GOT3 (cell line): Measurements from ENCODE around the gene HIPK4.

Experiments
- DNase-seq: peaks from one replicate; lab custom pipeline; 2025; ENCODE audit warnings: mixed read lengths; lab: John Stamatoyannopoulos, UW

Gene HIPK4

DNA sequence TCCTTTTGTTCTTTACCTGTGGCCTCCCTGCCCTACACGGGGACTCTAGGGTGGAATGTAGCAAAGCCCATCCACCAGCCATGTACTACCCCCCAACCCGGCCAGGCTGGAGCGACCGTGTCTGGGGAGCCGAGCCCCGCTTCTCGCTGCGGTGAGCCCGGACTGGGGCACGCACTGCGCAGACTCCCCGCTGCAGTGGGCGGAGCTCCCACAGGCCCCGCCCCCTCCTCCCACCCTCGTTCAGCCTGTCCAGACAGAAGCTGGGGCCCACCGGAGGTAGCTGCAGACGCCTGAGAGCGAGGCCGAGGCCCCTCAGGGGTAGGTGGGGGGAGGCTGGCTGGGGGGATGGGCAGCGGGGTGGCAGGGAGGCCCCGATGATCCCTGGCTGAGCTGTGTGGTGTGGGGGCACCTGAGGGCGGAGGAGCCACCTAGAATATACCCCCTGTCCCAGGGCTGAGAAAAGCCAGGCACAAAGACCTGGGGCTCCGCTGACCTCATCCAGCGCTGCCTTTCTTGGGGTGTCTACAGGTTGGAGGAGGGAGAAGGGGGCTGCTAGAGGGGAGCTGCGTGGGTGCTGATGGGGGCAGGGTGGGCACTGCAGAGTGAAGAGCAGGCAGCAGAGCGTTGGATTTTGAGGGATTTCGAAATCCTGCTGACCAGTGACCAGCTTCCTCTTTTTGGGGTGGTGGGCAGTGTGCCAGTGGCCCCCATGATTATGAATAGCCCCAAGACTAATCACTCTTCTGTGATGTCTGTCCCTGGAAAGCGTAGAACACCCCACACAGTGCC is 24.2 kb downstream of the HIPK4 start:
- DNase-seq: no peak

GRCh38 chr19:40365010-40365409 is 25.0 kb downstream of the HIPK4 start:
- DNase-seq: no peak

DNA sequence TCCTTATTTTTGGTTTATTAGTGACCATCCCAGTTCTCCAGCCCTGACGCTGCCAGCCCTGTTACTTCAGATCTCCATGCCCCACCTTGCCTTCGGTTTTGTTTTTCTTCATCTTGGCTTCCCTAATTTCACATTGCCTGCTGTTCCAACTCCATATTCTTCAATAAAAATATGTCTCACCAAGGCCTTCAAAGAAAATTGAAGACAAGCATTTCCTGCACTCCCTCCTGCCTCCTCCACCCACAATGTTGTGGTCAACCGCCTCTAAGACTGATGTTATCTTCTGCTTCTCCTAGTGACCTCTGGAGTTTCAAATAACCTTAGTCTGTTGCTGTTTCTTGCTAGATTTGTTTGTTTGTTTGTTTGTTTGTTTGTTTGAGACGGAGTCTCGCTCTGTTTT is 26.9 kb downstream of the HIPK4 start:
- DNase-seq: no peak

GRCh38 chr19:40362160-40362559 is 27.8 kb downstream of the HIPK4 start:
- DNase-seq: no peak

DNA sequence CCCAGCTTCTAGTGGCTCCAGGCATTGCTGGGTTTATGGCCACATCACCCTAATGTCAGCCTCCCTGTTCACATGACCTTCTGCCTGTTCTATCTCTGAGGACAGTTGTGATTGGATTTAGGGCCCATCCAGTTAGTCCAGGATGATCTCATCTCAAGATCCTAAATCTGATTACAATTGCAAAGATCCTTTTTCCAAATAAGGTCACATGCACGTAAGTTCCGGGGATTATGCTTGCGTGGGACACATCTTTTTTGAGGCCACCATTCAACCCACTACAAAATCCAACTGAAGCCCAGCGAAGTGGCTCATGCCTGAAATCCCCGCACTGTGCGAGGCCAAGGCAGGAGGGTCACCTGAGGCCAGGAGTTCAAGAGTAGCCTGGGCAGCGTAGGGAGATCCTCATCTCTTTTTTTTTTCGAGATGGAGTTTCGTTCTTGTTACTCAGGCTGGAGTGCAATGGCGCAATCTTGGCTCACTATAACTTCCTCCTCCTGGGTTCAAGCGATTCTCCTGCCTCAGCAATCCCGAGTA is 29.2 kb downstream of the HIPK4 start:
- DNase-seq: no peak

- DNase-seq: no peak
These were observed 29.8 kb downstream of the HIPK4 start for GRCh38 chr19:40360020-40360707.

DNA sequence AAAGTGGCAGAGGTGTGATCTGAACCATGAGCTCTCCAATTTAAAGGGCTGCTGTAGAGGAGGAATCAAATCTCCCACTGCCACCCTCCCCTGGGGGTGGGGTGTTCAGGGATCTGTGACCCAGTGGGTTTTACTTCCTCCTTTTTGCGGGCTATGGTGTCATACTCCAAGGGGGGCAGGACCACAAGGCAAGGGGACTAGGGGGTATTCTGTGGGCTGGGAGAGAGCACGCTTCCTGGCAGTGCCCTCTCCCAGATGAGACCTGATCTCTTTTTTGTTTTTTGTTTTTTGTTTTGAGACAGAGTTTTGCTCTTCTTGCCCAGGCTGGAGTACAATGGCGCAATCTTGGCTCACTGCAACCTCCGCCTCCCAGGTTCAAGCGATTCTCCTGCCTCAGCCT is 31.2 kb downstream of the HIPK4 start:
- DNase-seq: no peak

DNA sequence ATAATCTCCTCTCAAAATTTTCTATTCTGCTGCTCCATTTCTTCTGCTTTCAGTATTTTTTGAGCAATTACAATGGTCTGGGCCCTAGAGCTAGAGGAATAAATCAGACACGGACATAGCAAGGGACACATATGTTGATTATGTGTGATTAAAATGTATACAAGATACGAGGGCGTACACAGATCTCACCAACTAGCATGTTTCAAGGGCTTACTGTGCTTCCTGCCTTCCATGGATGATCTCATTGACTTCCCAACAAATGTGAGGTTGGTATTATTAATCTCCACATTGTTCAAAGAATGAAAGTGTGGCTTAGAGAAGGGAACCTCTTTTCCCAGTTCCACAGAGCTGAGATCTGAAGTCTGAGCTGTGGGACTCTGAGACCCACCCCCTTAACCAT is 32.3 kb downstream of the HIPK4 start:
- DNase-seq: no peak

- DNase-seq: no peak
These were observed 33.0 kb downstream of the HIPK4 start for GRCh38 chr19:40356681-40357595.

- no peak for DNase-seq
These were observed 33.9 kb downstream of the HIPK4 start for GRCh38 chr19:40355975-40356680.

DNA sequence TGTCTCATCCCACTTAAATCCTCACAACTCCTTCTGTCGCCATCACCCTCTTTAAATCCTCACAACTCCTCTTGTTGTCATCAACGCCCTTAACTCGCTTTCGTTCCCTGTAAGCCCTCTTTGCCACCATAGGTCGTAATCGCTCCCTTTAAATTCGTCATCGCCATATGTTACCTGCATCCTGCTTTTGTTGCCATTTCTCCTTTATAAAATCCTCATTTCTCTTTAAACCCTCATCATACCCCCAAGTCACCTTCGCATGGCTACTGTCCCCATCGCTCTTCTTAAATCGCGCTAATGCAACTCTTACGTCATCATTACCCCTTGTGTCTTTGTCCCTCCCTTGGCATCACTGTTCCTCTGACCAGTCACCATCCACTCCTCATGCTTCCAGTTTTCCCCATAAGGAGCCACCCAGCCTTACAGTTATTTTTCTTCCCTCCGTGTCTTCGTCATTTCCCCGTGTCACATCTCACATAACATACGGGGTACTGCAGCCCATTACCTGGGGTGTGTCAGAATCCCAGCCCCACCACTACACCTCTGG is 40.9 kb downstream of the HIPK4 start:
- DNase-seq: no peak

DNA sequence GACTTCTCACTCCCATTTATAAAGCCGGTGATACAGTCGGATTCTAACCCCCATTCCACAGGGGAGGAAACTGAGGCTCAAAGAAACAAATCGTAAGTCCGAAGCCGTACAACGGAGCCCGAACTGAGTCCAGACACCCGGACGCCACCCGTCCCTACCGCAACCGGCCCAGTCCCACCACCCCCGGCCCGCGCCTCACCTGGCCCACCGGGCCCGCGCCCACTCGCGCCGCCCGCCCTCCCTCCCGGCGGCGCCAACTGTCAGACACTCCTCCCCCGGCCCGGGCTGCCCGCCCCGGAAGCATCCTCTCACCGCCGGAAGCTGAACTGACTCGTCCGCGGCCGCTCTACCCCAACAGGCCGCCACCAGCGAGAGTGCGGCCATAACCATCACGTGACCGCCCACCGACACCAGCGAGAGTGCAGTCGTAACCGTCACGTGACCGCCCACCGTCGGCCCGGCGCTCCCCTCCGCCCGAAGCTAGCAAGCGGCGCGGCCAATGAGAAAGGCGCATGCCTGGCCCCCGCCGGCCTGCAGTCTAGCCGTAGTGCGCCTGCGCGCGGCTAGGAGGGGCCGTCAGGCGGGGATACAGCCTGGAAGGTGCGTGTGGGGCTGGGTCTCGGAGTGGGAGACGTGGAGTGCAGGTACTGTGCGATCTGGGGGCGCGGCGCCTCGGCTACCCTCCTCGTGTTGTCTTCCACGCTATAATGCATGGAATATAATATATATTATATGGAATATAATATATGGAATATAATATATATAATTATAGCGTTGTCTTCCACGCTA is 41.7 kb downstream of the HIPK4 start, which contains the start of the genes C19orf47 and PLD3:
C19orf47 (minus strand) TSS at position 273 of the 789 bp plus-strand sequence. CDS start 6,540 bp downstream, outside the sequence.
PLD3 (plus strand) TSS at position 571 of the 789 bp plus-strand sequence. CDS start 17,789 bp downstream, outside the sequence.
- peak; percentile 95 for DNase-seq

- DNase-seq: no peak
These were observed 45.6 kb downstream of the HIPK4 start for GRCh38 chr19:40344422-40344821.

GRCh38 chr19:40342644-40343311 is 47.2 kb downstream of the HIPK4 start:
- DNase-seq: no peak

- no peak for DNase-seq
These were observed 48.1 kb downstream of the HIPK4 start for GRCh38 chr19:40341601-40342482.

DNA sequence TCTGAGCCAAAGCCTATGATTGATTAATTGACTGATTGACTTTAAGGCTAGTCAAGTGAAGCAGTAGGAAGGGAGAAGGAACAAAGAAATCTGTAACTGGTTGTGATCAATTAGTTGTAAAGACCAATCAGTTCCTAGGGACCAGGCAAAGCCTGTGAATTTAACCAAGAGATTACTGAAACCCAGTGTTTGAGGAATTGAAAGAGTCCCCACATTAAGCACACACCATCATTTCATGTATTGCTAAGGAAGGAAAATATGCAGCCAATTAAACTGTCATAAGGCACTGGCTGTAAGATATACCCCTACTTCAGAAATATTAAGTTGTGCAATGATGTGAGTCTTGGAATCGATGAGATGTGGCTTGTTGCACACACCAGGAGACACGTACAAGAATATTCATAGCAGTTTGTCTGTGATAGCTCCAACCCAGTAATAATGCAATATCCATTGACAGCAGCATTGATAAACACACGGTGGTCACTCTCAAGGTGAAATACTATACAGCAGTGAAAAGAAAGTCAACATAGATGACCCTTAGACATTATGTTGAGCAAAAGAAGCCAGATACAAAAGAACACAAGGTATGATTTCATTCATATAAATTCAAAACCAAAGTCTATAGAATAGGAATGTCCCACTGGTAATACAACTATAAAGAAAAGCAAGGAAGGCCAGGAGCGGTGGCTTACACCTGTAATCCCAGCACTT is 50.8 kb downstream of the HIPK4 start:
- DNase-seq: no peak

- no peak for DNase-seq
These were observed 52.4 kb downstream of the HIPK4 start for GRCh38 chr19:40337594-40337993.

DNA sequence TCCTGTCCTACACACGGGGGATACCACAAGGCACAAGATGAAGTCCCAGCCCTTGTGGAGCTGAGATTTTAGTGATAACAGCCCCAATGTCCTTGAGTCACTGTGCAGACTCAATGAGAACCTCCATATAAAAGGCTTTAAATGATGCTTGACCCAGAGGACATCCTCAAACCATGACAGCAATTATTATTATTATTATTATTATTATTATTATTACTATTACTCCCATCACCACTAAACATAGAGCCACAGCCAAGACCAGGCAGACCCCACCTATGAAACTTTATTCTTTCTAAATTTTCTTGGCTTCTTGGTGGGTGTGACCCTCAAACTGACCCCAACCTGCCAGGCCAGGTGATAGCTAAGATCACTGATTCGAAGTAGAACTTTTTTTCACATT is 52.9 kb downstream of the HIPK4 start:
- DNase-seq: no peak
